ENCODE results near the gene ST8SIA5.

Gene ST8SIA5

GRCh38 chr18:46636040-46636630 lies 120.7 kb downstream of the ST8SIA5 start:
- no peak for TF ChIP-seq CTCF (conservative IDR thresholded peaks at IDR 0.05; ENCODE audit: low read depth, low read length)
- no peak for DNase-seq (ENCODE audit: low read depth)

GRCh38 chr18:46632401-46633071 lies 124.3 kb downstream of the ST8SIA5 start:
- H3K4me3 ChIP-seq (ENCODE audit: low read depth, low read length), result no peak overlapping the region
- peak; percentile 28 for DNase-seq (ENCODE audit: low read depth)
- no peak for TF ChIP-seq CTCF (conservative IDR thresholded peaks at IDR 0.05; ENCODE audit: low read depth, low read length)

More at GRCh38 chr18:46636040-46636630, 120.7 kb downstream of the ST8SIA5 start:
- no peak overlapping the region for H3K4me3 ChIP-seq (ENCODE audit: low read depth, low read length)

GRCh38 chr18:46630991-46631390 lies 125.9 kb downstream of the ST8SIA5 start:
- no peak overlapping the region for H3K4me3 ChIP-seq (ENCODE audit: low read depth, low read length)
- TF ChIP-seq CTCF (conservative IDR thresholded peaks at IDR 0.05; ENCODE audit: low read depth, low read length), result no peak
- no peak for DNase-seq (ENCODE audit: low read depth)

GRCh38 chr18:46630160-46630559 lies 126.7 kb downstream of the ST8SIA5 start:
- DNase-seq (ENCODE audit: low read depth), result no peak
- TF ChIP-seq CTCF (conservative IDR thresholded peaks at IDR 0.05; ENCODE audit: low read depth, low read length), result no peak
- no peak overlapping the region for H3K4me3 ChIP-seq (ENCODE audit: low read depth, low read length)

GRCh38 chr18:46629361-46629760 lies 127.5 kb downstream of the ST8SIA5 start:
- no peak for TF ChIP-seq CTCF (conservative IDR thresholded peaks at IDR 0.05; ENCODE audit: low read depth, low read length)
- DNase-seq (ENCODE audit: low read depth), result no peak

GRCh38 chr18:46628206-46628605 lies 128.6 kb downstream of the ST8SIA5 start:
- H3K4me3 ChIP-seq (ENCODE audit: low read depth, low read length), result no peak overlapping the region
- no peak for TF ChIP-seq CTCF (conservative IDR thresholded peaks at IDR 0.05; ENCODE audit: low read depth, low read length)
- DNase-seq (ENCODE audit: low read depth), result no peak

More at GRCh38 chr18:46629361-46629760, 127.5 kb downstream of the ST8SIA5 start:
- H3K4me3 ChIP-seq (ENCODE audit: low read depth, low read length), result no peak overlapping the region

GRCh38 chr18:46627136-46627535 lies 129.7 kb downstream of the ST8SIA5 start:
- DNase-seq (ENCODE audit: low read depth), result no peak
- TF ChIP-seq CTCF (conservative IDR thresholded peaks at IDR 0.05; ENCODE audit: low read depth, low read length), result no peak
- H3K4me3 ChIP-seq (ENCODE audit: low read depth, low read length), result no peak overlapping the region

All from choroid plexus epithelial cell (primary cell).